GM18909 (cell line): Measurements from ENCODE around the gene PDE7B.

Experiments
- ATAC-seq: cut with Tn5 transposase; IDR thresholded peaks from one replicate; pipeline ENCODE4 v1.9.1; 2021; ENCODE audit warnings: mild to moderate bottlenecking; ENCODE audit not compliant: unreplicated experiment, poor library complexity

Gene PDE7B

DNA sequence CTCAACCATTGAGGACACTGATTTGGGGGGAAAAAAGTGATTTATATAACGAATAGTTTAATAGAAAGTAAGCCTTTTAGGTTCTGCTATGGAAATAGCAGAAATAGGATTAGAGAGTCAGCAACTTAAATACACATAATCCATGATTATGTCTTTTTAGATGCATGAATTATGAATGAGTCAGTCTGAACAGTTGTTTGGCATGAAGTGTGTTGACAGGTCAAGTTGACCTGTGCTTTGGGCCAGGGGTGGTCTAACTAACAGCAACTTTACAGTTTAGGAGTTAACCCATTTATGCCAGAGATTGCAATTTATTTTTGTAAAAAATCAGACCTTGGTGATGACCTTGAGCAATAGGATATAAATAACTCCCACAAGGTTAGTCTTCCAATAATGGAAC lies 207.4 kb downstream of the PDE7B start:
- ATAC-seq: no peak

DNA sequence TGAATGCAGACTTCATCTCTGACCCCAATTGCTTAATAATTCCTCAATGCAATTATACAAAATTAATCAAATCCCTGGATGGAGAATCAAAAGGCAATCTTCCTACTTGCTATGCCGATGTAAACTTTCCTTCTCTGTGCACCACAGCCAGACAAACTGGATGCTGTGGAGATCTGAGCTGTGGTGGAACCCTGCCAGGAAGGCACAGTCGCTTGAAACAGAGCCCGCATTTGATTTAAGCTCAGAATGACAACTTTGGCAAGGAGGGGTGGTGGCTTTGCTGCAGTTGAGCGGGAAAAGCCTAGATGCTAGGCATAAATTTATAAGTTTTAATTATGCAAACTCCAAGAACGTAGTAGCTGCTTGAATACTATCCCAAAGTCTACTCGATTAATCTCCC lies 207.8 kb downstream of the PDE7B start:
- no peak for ATAC-seq

DNA sequence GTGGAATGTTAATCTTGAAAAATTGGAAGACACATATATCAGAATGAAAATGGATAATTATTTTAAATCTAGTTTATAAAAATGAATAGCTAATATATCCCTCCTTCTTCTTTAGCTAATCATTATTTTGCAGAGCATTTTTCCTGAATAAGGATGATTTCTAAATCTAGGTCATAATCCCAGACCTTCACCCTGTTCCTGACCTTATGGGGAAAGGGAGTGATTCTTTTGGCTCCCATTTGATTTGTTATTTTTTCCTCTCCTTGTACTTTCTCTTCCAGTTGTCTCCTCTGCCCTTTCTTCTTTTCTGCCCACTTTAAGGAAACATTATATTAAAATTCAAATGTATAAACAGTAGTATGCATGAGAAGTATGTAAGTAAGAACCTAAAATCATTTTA lies 208.6 kb downstream of the PDE7B start:
- no peak for ATAC-seq

DNA sequence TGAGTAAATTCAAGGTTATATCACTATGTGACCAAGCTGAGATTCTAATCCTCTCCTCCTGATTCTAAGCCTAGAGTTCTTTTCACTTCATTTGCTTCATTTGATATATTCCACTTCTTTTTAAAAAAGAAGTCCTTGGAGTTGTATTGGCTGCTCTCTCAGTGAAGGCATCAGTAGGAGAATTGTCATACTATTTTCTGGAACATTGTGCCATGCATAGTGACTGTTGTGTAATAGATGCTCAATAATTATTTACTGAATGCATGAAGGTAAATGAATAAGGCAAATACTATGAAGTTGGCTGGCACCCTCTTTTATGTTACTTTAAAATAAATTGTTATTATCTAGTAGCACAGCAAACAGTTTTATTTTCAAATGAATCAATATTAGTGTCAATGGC lies 209.3 kb downstream of the PDE7B start:
- ATAC-seq: no peak

DNA sequence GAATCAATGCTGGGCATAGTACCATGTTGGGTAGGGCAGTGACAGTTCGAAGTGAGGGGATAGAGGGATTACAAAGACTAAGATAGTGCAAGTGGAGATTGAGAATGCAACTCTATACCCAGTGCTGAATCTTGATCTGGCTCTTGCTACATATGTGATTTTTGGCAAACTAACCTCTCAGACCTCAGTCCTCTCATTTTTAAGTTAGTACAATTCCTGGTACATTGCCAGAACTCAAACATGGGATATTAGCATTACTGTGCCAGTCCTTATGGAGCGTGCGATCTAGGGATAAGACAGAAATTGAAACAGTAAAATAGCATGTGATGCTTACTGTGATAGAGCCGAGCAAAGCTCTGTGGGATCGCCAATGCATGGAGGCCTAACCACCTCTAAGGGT lies 210.2 kb downstream of the PDE7B start:
- no peak for ATAC-seq

DNA sequence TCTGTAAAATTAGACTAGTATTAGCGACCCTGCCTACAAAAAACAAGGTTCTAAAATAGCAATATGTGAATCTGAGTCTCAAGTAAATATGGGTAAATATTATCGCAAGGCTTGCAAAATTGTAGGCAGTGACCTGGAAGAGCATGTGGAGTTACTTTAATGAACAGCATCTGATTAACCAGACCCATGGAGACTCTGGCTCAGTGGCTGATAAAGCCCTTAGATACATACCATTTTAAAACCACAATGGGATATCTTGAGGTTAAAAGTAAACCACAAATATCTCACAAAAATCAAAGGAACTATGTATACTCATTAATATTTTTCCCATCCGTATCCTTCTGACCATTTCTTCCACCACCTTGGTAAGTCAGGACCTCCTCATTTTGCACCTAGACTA lies 211.6 kb downstream of the PDE7B start:
- ATAC-seq: no peak

DNA sequence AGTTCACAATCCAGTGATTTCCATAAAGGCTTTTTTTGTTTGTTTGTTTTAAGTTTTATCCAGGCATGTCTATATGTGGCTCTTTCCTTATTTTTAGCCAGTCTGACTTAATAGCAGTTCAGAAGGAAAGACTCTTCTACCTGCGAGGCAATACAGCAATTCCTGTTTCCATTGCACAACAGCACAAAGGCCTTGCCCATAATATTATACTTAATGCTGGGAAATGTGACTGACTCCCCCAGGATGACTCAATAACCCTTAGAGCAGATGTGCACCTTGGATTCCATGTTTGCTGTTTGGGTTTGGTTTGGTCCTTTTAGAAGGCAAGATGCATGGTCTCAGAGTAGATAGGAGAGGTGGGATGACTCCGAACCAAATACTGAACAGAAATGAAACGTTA lies 214.5 kb downstream of the PDE7B start:
- no peak for ATAC-seq

DNA sequence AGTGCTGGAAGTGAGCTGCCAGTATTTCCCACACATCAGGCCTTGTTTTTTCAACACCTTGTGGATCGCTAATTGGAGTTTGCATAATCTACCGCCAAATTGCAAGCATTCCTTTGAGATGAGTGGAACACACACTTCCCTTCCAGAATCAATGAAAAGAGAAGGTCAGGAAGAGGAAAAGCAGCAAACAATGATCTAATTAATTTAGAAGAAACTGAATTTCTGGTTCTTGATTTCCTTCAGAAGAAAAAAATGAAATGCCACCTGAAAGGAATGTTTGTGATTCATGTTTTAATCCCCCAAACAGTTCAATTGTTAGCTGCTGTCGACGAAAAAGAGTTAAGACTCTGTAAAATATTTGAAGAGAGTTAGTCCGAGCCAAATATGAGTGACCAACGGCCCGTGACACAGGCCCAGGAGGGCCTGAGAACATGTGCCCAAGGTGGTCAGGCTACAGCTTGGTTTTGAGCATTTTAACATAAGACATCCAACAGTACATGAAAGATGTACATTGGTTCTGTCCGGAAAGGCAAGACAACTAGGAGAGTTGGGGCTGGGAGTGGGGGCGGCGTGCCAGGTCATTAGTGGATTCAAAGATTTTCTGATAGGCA lies 216.3 kb downstream of the PDE7B start:
- no peak for ATAC-seq

DNA sequence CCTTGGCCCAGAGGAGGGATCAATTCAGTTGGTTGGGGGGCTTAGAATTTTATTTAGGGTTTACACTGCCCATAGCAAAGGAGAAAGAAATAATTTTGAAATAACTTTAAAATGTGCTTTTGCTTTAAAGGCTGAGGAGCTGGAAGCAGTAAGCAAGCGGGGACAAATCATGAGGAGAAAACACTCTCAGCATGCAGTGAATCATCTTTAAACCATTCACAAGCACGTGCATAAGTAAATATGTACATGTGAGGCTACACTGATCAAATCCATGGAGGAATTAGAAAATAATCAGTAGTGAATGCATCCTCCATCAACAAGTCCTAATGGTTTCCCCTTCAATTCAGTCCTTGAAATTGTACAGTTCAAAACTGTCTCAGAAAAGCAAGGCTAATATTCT lies 217.6 kb downstream of the PDE7B start:
- ATAC-seq: no peak

DNA sequence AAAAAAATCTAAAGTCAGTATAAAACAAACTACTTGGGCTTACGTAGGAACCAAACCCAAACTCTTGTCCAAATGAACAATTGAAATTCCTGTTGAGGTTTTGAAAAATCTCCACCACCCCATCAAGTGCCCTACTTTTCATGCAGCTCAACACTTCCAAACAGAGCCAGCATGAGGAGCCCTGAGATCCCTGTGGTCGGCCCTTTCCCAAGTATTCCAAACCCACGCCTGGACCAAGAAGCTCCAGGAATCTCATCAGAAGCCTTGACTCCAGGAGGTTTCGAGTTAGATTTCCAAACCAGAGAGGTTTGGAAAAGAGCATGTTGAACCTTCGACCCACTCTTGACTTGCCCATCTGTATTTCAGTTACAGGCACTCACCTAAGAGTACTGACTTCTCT lies 219.3 kb downstream of the PDE7B start:
- ATAC-seq: no peak

DNA sequence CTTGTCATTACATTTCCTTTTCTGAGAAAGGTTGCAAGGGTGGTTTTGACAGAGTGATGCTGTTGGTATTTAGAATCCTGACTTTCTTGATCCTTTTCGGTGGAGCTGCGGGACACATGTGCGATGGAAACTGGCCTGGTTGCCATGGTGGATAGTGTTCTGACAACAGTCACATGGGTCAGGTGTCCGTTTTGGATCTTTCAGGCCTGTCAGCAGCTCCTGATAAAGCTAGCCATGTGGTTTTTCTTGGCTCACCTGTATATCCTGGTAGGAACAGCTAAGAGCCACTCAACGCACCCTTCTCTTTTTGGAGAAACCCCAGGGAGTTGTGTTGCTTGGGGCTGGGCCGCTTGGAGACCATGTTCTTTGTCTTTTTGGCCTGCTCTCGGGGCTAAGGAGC lies 221.2 kb downstream of the PDE7B start:
- no peak for ATAC-seq

DNA sequence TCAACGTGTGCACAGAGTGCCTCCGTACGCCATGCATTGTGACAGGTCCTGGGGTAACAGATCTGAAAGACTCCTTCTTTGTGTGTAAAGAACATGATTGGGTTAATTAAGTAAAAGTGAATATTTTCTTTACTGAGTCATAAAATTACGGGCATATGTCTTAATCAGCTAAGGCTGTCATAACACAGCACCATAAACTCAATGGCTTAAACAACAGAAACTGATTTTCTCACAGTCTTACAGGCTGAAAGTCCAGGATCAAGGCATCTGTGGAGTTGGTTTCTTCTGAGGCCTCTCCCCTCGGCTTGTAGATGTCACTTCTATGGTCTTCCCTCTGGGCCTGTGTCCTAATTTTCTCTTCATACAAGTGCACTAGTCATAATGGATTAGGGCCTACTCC lies 221.7 kb downstream of the PDE7B start:
- ATAC-seq: no peak

DNA sequence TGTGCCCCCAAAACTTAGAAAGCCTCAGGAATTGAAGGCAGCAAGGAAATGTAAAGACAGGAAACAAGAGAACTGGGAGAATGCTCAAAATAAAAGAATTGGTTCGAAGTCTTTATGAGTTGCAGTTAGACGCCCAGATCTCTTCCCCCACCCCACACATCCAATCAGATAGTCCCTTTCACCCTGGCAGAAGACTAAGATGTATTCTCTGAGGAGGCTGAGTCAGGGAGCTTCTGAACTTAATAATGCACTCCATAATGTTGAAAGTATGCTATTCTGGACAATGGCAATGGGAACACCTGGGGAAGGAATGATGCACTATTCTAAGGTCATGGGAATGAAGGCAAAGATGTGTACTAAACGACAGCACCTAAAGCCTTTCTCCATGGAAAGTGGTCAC lies 225.0 kb downstream of the PDE7B start:
- no peak for ATAC-seq

DNA sequence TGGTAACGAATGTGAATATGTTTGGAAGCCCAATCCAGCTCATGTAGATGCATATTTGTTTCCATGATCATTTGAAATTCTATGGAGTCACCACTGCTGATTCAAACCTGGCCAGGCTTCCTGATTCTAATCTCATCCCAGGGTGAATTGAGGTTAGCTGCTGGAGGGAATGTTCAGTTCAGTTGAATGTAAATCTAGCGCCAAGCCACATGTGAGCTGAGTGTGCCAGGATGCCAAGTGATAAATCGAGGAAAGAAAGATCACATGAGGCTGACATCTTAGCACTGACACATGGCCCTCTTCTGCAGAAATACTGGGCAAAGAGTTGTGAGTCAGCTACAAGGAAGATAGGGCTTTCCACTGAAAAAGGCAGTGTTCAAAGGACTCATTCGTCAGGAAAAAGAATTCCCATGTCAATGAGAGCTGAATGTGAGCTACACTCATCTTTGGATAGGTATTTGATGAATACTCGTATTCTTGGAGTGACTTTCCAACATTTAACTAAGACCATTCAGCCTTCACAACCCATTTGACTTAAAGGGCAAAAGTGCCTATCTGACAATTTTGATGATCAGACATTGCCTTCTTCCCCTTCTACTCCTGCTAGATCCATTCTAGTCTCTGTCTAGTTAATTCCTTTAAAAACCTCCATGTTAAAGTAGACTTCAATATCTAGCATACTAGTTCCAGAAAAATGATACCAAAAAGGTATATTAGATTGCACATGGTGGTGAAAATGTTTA lies 226.5 kb downstream of the PDE7B start:
- no peak for ATAC-seq

DNA sequence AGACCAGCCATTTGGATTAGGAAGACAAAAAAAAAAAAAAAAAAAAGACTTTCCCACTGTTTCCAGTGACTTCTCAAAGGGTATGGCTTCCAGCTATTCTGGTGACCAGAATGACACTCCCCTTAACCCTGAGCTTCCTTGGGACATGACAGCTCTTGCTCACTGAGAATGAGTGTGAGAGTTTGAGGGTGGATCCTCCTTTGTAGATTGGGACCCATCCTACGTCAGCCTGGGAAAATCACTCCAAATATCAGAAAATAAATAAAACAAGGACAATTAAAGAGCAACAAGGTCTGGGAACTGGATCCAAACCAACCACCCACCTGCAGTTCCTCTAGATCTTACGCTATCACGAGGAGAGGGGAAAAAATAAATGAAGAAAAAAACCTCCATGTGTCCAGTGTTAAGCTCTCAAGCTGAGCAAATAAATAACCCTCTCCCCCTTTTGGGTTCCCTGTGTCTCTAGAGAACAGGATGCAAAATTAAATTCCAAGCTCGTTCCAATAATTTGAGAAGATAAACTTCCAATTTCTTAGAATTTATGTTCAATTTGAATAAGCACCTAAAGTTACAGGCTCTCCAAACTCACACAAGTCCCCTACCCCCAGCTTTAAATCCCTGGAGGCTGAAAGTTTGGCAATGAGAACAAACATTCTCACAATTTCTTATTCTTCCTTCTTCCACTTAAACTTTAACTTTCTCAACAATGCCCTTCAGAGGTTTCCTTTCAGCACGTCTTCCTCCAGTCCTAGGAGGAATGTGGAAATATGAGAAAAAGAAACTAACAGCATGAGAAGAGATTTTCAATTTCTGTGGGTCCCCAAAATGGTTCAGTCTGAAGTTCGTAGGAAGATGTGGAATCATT lies 228.4 kb downstream of the PDE7B start:
- ATAC-seq: no peak

DNA sequence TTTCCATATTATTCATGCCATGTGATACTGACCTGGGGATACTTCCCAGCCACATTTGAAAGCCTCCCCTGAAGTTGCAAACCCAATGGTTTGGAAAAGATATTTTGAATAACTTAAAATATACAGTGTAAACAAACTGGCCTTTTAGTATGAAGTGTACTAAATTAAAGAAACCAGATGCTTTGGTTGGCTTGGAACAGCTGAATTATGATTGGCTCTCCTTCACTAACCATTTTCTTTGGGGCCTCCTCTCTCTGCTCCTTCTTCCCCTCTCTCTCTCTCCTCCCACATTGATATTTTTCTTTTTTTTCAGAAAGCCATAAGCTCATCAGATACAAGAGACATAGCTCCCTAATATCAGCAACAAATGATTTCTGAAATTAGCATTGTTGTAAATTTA lies 232.0 kb downstream of the PDE7B start:
- no peak for ATAC-seq

DNA sequence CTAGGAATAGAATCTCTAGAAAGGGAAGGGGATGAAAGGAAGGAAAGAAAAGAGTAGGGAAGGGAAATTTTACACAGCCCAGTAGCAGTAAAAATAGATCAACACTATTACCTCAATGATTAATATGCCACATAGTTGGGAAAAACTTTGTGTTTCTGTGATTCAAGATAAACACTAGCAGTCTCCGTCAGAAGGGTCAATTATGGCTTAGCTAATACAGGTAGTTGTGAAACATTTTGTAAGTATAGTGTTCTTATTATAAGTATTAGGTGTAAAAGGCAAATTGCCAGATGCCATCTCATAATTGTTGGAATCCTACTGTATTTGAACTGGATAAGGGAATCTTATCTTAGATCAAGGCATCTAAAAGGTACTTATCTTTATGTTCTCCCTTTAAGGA lies 232.9 kb downstream of the PDE7B start:
- no peak for ATAC-seq

DNA sequence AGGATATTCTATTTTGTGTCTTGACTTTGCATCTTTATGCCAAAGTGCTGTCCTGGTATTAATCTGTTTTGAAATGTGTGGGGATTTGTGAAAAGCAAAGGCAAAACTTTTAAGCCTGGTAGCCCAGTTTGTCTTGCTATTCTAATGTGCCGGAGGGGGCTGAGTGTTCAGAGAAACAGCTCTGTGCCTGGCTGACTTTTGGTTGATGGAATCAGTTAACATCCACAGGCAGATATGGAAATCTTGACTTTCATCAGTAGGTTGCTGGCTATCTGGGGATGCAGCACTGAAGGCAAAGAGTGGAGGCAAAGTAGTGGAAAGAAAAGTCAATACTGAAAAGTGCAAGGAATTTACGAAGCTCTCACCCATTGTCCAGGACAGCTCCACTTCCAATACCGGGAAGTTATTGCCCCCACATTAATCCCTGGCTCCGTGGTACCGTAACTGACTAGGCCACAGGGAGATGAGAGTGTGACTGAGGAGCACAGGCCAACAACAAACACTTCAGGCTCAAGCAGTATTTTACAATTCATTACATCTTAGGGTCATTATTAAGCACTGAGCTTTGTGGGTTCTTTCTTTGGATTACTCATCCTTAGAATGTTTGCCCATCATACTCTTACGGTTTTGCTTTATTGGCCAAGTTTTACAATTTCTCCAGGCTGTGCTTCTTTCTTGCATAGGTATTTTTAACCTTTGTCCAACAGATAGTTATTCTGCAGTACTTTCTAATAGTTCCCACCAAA lies 234.0 kb downstream of the PDE7B start:
- no peak for ATAC-seq

DNA sequence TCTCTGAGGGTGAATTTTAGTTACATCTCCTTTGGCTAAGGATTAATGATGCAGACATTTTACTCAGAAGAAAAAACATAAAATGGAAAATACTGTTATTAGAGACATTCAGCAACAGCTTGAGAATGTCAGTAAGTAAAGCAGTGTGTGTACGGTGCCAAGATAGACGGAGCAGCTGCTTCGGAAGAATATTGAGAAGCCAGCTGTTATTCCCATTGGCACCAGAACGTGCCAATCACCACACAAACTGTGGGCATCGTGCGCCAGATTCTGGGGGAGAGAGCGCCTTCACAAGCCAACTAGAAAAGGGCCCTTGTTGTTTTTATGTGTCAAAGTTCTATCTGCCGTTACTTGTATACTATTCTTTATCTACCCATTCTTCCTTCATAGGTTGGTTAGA lies 235.2 kb downstream of the PDE7B start:
- no peak for ATAC-seq

DNA sequence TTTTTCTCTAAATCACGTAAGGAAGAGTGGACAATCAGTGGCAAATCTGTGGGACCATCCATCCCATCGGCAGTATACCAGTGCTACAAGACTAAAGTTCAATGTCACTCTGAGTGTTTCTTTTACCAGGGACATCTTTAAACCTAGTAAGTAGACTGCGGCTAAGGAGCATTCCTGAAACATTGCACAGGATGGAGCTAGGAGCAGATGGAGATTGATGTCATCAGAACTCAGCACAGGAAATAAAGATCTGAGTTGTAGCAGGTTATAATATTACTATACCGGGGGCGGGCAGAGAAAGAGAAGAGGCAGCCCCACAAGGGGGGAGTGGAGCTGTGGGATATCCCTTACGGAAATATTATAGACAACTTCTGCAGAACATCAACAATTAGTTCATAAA lies 236.5 kb downstream of the PDE7B start:
- no peak for ATAC-seq

DNA sequence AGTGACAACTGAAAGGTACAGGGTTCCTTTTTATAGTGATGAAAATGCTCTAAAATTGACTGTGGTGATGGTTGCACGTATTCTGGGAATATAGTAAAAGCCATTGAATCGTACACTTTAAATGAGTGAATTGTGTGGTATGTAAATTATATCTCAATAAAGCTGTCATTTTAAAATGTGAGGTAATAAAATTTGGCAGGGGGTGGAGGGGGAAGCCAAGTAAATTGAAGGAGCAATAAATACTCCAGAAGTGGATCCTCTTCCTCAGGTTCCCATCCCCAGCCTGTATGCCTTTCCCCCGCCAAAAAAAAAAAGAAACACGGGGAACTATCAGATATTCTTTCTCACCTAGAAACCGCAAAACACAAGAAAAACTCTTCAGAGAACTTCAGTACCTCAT lies 237.2 kb downstream of the PDE7B start:
- ATAC-seq: no peak
